IPS-11a (cell line): ENCODE results near the gene DNASE2.
"Not testable (repeated sequence)": the region's sequence is repeated elsewhere in the genome, so short reads cannot be mapped to it uniquely, and the experiment has no call there.

Source experiments
- H3K4me3 ChIP-seq: one replicate; pipeline ENCODE4 v1.5.1; 2013; ENCODE audit warnings: low read depth, low read length, control low read depth

Gene DNASE2, protein sequence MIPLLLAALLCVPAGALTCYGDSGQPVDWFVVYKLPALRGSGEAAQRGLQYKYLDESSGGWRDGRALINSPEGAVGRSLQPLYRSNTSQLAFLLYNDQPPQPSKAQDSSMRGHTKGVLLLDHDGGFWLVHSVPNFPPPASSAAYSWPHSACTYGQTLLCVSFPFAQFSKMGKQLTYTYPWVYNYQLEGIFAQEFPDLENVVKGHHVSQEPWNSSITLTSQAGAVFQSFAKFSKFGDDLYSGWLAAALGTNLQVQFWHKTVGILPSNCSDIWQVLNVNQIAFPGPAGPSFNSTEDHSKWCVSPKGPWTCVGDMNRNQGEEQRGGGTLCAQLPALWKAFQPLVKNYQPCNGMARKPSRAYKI

DNA sequence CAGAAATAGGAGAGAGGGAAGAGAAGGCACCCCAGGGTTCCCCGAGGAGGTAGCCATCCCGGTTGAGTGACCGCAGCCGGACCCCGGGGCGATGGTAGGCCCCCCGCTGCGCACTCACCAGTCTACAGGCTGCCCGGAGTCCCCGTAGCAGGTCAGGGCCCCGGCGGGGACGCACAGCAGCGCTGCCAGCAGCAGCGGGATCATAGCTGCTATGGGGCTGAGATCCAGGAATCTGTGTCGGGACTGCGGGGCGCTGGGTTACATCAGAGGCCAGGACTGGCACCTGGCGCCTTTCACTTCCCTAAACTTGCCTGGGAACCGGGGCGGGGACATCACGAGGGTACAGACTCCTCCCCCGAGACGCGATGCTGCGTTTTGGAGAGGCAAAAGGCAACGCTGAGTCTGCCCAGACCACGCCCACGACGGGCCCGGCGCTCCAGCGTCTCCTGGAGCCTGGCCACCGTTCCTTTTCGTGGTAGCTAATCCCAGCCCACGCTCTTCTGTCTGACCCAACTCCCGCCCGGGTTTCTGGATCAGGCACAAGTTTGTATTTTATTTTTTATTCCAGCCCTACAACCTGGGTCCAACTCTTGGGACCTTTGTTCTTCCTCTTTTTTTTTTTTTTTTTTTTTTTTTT lies at the start of gene DNASE2:
DNASE2 (minus strand) TSS at position 278 of the 637 bp plus-strand sequence; CDS start at position 204, 74 bp downstream.
- H3K4me3 ChIP-seq, result peak within 1 kb of the TSS; percentile 73

DNA sequence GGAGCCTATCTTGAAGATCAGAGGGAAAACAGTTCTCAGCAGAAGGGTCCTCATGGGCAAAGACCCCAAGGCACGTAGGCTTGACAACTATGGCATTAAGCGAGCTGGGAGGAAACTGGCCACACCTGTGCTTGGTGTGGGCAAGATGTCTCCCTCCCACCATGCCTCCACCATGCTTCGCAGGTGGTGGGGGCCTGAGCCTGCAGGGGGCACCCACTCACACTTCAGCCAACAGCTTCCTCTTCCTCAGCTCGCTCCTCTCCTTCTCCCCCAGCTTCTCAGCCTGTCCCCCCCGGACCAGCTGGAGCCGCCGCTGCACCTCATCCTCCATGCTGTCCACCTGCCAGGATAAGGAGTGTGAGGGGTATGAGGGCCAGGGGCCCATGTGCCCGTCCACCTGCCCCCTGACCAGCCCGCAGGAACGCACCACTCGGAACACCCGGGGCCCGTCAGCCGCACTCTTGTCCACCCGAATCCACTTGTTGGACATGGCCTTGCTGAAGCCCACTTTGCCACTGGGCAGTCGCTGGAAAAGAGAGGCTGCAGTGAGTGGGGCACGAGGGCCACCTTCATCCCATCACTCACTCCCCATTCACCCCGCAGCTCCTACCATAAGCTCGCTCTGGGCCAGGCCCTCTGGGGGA lies 48.9 kb upstream of the DNASE2 start:
- H3K4me3 ChIP-seq, result no peak overlapping the region

DNA sequence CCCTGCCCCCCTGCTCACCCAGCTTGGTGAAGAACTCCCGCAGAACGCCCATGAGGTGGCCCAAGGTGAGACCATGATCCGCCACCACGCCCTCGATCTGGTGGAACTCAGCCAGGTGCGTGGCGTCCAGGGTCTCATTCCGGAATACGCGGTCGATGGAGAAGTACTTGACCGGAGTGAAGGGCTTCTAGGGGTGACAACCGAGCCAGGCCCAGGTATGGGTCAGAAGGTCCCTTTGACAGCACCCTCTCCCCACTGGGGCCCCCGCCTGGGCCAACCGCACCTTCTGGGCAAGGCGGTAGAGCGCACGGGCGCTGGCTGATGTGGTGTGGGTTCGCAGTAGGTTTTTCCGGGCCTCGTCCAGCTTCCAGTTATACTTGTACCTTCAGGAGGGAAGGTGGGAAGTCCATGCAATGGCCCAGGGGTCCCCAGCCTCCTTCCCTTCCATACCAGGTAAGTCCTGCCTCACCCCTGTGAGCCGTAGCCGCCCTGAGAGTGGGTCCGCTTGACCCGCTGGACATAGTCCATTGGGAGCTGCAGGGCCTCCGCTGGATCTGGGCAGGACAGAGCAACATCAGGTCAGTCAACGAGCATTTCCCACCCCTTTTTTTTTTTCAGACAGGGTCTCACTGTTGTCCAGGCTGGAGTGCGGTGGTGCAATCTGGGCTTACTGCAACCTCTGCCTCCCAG lies 43.5 kb upstream of the DNASE2 start:
- H3K4me3 ChIP-seq, result no peak overlapping the region

DNA sequence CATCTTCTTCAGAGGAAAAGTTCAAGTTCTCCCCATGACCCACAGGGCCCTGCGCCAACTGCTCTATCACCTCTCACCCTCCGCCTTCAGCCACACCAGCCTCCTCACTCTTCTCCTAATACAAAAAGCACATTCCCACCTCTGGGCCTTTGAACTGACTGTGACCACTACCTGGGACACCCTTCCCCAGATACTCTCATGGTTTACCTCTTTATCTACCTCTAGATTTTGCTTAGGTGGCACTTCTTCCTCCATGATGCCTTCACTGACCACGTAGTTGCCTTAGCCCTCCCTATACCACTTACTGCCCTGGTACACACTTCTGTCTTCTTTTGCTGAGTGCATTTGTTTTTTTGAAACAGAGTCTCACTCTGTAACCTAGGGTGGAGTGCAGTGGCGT lies 41.7 kb upstream of the DNASE2 start:
- H3K4me3 ChIP-seq, result no peak overlapping the region

GRCh38 chr19:12921047-12921446 lies 39.8 kb upstream of the DNASE2 start:
- H3K4me3 ChIP-seq, result no peak overlapping the region

DNA sequence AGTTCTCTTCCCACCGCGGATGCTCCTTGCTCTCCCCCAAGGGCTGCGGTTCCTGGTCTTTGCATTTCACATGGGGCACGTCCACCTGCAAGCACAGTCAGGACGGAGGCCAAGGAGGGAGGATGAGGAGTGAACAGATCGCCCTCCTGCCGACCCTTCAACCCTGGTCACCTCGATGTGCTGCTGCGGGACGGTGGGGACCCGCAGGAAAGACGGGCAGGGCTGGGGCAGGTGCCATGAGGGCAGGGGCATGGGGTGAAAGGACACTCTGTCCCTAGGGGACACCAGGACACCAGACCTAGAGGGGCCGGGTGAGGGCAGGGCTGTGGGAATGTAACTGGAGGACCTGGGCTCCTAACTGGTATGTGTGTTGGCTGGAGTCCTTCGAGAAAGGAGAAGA lies 37.0 kb upstream of the DNASE2 start:
- no peak overlapping the region for H3K4me3 ChIP-seq

- not testable (repeated sequence) for H3K4me3 ChIP-seq
Measured at GRCh38 chr19:12915860-12916259, 34.6 kb upstream of the DNASE2 start.

- no peak overlapping the region for H3K4me3 ChIP-seq
Measured at GRCh38 chr19:12913851-12914690, 32.8 kb upstream of the DNASE2 start.

GRCh38 chr19:12913011-12913561 lies 31.8 kb upstream of the DNASE2 start:
- no peak overlapping the region for H3K4me3 ChIP-seq

- H3K4me3 ChIP-seq, result no peak overlapping the region
Measured at GRCh38 chr19:12912571-12912970, 31.3 kb upstream of the DNASE2 start.

- H3K4me3 ChIP-seq, result no peak overlapping the region
Measured at GRCh38 chr19:12907166-12907565, 25.9 kb upstream of the DNASE2 start.

GRCh38 chr19:12899891-12900518 lies 18.8 kb upstream of the DNASE2 start:
- no peak overlapping the region for H3K4me3 ChIP-seq

GRCh38 chr19:12896460-12896859 lies 15.2 kb upstream of the DNASE2 start:
- no peak overlapping the region for H3K4me3 ChIP-seq

- no peak overlapping the region for H3K4me3 ChIP-seq
Measured at GRCh38 chr19:12893582-12893981, 12.3 kb upstream of the DNASE2 start.

GRCh38 chr19:12891553-12892021 lies 10.3 kb upstream of the DNASE2 start:
- H3K4me3 ChIP-seq, result peak overlapping the region; percentile 96

DNA sequence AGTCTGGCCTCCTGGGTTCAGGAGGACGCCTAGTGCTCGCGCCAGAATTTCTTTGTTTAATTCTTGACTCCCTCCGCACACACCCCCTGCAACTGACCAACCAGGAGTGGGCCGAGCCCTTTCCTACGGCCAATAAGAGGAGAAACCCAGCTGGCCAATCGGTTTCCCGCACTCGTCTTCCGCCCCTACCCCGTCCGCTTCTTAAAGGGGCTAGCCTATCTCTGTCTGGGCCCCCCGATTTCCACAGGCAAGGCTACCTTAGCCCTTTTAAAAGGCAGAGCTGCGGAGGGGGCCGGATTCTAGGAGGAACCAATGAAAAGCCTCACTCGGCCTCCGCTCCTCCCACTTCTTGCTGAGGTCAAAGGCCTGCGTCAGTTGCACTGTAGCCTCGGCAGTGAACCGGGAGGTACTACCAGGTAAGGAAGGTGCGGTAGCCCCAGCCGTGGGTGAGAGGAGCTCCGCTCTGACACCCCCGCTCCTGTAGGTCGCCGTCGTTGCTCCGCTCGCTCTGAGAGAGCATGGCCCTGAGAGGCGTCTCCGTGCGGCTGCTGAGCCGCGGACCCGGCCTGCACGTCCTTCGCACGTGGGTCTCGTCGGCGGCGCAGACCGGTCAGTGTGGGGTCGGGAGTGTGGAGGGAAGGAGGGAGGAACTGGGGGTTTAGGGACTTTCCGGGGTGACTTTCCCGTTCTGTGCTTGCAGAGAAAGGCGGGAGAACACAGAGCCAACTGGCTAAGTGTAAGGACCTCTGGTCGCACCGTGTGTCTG lies 9.7 kb upstream of the DNASE2 start, which contains the start of gene GCDH:
GCDH (plus strand) TSS at position 374 of the 766 bp plus-strand sequence; CDS start at position 519, 145 bp downstream.
- H3K4me3 ChIP-seq, result peak within 1 kb of the TSS; percentile 96

- not testable (repeated sequence) for H3K4me3 ChIP-seq
Measured at GRCh38 chr19:12890299-12890786, 9.1 kb upstream of the DNASE2 start.

DNA sequence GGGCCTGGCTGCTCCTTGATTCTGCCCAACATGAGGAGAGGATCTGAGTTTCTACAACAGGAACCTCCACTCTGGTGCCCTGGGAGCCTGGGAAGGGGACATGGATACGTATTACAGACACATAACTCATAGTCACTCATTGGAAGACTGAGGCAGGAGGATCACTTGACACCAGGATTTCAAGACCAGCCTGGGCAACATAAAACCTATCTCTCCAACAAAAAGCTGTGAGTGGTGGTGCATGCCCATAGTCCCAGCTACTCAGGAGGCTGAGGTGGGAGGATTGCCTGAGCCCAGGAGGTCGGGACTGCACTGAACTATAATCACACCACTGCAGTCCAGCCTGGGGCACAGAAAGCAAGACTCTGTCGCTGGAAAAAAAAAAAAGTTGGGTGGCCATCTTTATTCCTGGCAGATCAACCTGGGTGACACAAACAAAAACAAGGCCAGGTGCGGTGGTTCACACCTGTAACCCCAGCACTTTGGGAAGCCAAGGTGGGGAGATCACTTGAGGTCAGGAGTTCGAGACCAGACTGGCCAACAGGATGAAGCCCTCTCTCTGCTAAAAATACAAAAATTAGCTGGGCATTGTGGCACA lies 6.9 kb upstream of the DNASE2 start:
- H3K4me3 ChIP-seq, result no peak overlapping the region
